Uterus (tissue), 4 donors: ENCODE results near the gene ZNF282. TPM values are rescaled to one million over a fixed set of nuclear protein-coding genes. Genes with fewer than 3 reads are reported as not detected.

Source experiments
- DNase-seq, 2 donors: peaks; one replicate each; pipeline ENCODE4 v3.0.0-alpha.2; 2019 to 2020
- H3K27ac ChIP-seq, 2 donors: fragments of 200-600 bp; sonication (generic); 1 replicate in 1 of 2; 2 replicates in 1 of 2; pipeline ENCODE4 v1.5.1; 2016 to 2018
- H3K27me3 ChIP-seq, 2 donors: fragments of 200-600 bp; sonication (generic); one replicate each; pipeline ENCODE4 v1.5.1; 2018 to 2019; ENCODE audit warnings: control low read depth in 1 of 2
- H3K36me3 ChIP-seq, 2 donors: fragments of 200-600 bp; sonication (generic); one replicate each; pipeline ENCODE4 v1.5.1; 2019; ENCODE audit warnings: control low read depth in 1 of 2
- H3K4me1 ChIP-seq, 2 donors: fragments of 200-600 bp; sonication (generic); one replicate each; pipeline ENCODE4 v1.5.1; 2018 to 2019; ENCODE audit warnings: control low read depth in 1 of 2
- H3K4me3 ChIP-seq, 2 donors: fragments of 200-600 bp; sonication (generic); 1 replicate in 1 of 2; 2 replicates in 1 of 2; pipeline ENCODE4 v1.5.1; 2018 to 2019; ENCODE audit warnings: mild to moderate bottlenecking in 1 of 2
- H3K9me3 ChIP-seq, 2 donors: fragments of 200-600 bp; sonication (generic); one replicate each; pipeline ENCODE4 v1.5.1; 2019; ENCODE audit warnings: control low read depth in 1 of 2
- CTCF ChIP-seq, 4 experiments: fragments of 200-600 bp in 2 of 4; fragments of 450-650 bp in 2 of 4; sonication (generic) in 2 of 4; IDR thresholded peaks; one replicate each; pipeline ENCODE4 v1.5.1; 2016 to 2019; ENCODE audit warnings: antibody characterized with exemption in 4 of 4, mild to moderate bottlenecking in 2 of 4, moderate library complexity in 1 of 4
- POLR2A ChIP-seq, 2 donors: fragments of 450-650 bp; IDR thresholded peaks; one replicate each; pipeline ENCODE4 v1.6.1; 2016; ENCODE audit warnings: antibody characterized with exemption in 2 of 2, mild to moderate bottlenecking in 1 of 2, moderate library complexity in 1 of 2
- intact Hi-C: fragments of 100-400 bp; cut with DNase I; formaldehyde crosslinking; loops from one replicate; pipeline ENCODE4 v1.15.1; 2023; ENCODE audit warnings: low total_unique reads
- total RNA-seq, 4 donors: library from RNA; depleted of rRNA in 3 of 4; stranded (reverse); fragments of >200 nt in 3 of 4; gene quantifications; one replicate each; pipeline versions ENCODE4 v1.1.0 to v1.2.4, GENCODE V29; 2014 to 2023
- donor health status: DM: yes; HTN: yes; CAD: no.

ZNF282 gene
- total RNA-seq, 4 donors from 2014 or later = 3.2 to 36.4 (median 24.1) TPM

DNA sequence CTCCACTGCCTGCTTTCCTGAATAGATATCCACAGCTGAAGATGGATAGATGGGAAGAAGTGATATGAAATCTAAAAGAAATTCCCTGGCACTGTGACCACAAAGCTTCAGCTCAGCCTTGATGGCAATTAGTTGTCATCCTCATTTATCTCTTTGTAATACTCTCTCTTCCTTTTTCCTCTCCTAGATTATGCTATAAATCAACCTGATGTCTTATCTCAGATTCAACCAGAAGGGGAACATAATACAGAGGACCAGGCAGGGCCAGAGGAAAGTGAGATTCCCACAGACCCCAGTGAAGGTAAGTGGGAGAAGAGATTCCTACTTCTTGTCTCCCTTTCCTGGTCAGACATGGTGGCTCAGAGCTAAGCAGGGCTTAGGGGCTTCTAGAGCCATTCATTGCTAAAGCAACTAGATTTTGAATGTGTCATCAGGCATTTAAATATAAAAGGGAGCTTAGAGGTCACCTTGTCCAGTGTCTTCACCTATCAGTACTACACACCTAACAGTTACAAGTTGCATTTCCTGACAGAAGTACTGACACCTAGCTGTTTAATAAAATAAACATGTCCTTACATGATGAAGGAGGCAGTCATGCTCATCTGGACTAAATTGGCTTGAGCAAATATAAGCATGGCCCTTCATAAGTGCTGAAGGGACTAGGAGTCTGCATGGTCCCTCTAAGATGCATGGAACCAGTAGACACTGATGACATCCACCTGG, 28.6 kb upstream of the ZNF282 start:
- Histone ChIP-seq H3K27me3 (no peaks in the 10 kb centered on the region), H3K36me3 (no peaks in the 10 kb centered on the region), H3K4me1 (no peaks in the 10 kb centered on the region), H3K9me3 (no peaks in the 10 kb centered on the region), H3K27ac (no peak overlapping the region), H3K4me3 (no peak overlapping the region)
- DNase-seq = no peak
- intact Hi-C loops = no loop called here
- no peak for TF ChIP-seq POLR2A (IDR thresholded peaks at IDR 0.05)
- TF ChIP-seq CTCF (IDR thresholded peaks at IDR 0.05) = no peak

DNA sequence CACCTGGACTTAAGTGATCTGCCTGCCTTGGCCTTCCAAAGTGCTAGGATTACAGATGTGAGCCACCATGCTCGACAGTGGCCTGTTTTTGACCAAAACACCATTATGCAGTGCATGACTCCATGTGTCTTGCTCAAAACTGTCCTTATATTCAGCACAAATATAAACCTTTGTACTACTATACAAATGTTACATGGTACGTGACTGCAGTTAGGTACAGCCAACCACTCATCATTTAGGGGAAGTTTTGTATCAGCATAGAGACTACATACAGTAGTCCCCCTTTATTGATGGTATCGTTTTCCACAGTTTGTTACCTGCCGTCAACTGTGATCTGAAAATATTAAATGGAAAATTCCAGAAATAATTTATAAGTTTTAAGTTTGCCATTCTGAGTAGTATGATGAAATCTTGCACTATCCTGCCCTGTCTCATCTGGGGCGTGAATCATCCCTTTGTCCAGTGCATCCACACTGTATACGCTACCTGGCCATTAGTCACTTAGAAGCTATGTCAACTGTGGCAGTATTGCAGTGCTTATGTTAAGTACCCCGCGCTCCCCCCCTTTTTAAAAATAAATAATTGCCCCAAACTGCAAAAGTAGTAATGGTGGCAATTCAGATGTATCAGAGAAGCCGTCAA, 23.3 kb upstream of the ZNF282 start:
- no peak overlapping the region for H3K27ac ChIP-seq
- H3K36me3 ChIP-seq = no peaks in the 10 kb centered on the region
- H3K9me3 ChIP-seq = no peaks in the 10 kb centered on the region
- no peak for DNase-seq
- no peak overlapping the region for H3K4me3 ChIP-seq
- no peaks in the 10 kb centered on the region for H3K4me1 ChIP-seq
- intact Hi-C loops = no loop called here
- no peak for TF ChIP-seq CTCF (IDR thresholded peaks at IDR 0.05)
- TF ChIP-seq POLR2A (IDR thresholded peaks at IDR 0.05) = no peak
- no peaks in the 10 kb centered on the region for H3K27me3 ChIP-seq

- no peak for DNase-seq
- intact Hi-C loops = no loop called here
- Histone ChIP-seq H3K27ac (no peak overlapping the region), H3K36me3 (no peaks in the 10 kb centered on the region), H3K9me3 (no peaks in the 10 kb centered on the region), H3K27me3 (no peaks in the 10 kb centered on the region), H3K4me3 (no peak overlapping the region), H3K4me1 (no peaks in the 10 kb centered on the region)
- TF ChIP-seq CTCF (IDR thresholded peaks at IDR 0.05) (no peak), POLR2A (IDR thresholded peaks at IDR 0.05) (no peak)
These were observed 22.8 kb upstream of the ZNF282 start for GRCh38 chr7:149172534-149172920.

DNA sequence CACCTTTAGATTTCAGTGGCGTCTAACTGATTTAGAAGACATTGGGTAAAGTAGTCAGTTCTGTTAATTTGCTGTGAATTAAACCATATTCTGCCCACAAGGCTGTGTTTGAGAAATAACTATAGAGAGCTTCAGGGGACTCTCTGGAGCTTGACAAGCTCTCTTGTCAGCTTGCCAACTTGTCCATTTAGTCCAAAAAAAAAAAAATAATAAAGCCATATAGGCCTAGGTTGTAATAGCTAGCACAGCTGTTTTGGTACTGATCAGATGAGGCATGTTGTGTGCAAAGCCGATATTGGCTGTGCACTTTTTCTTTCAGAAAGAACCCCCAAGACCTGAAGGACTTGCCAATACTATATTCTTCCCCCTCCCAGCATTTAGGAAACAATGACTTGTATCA, 20.2 kb upstream of the ZNF282 start:
- no peak overlapping the region for H3K4me3 ChIP-seq
- DNase-seq = no peak
- H3K4me1 ChIP-seq = peaks cover 0 to 4% of the 10 kb centered on the region in 2 donors
- no peaks in the 10 kb centered on the region for H3K9me3 ChIP-seq
- H3K27me3 ChIP-seq = no peaks in the 10 kb centered on the region
- H3K27ac ChIP-seq = no peak overlapping the region
- intact Hi-C loops = no loop called here
- H3K36me3 ChIP-seq = no peaks in the 10 kb centered on the region
- TF ChIP-seq CTCF (IDR thresholded peaks at IDR 0.05) = no peak
- TF ChIP-seq POLR2A (IDR thresholded peaks at IDR 0.05) = no peak

DNA sequence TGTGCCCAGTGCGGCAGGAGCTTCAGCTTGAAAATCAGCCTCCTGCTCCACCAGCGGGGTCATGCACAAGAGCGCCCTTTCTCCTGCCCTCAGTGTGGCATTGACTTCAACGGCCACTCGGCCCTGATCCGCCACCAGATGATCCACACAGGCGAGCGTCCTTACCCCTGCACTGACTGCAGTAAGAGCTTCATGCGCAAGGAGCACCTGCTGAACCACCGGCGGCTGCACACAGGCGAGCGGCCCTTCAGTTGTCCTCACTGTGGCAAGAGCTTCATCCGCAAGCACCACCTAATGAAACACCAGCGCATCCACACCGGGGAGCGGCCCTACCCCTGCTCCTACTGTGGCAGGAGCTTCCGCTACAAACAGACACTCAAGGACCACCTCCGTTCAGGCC, 16.1 kb upstream of the ZNF282 start:
- intact Hi-C loops = no loop called here
- H3K27me3 ChIP-seq = no peaks in the 10 kb centered on the region
- no peaks in the 10 kb centered on the region for H3K36me3 ChIP-seq
- TF ChIP-seq POLR2A (IDR thresholded peaks at IDR 0.05) = no peak
- no peak for TF ChIP-seq CTCF (IDR thresholded peaks at IDR 0.05)
- no peak for DNase-seq
- no peak overlapping the region for H3K27ac ChIP-seq
- no peak overlapping the region for H3K4me3 ChIP-seq
- no peaks in the 10 kb centered on the region for H3K9me3 ChIP-seq
- H3K4me1 ChIP-seq = peaks cover 8 to 10% of the 10 kb centered on the region in 2 donors
